H1 (cell line): ENCODE data around the gene PITPNC1. TPM values are rescaled to one million over a fixed set of nuclear protein-coding genes. Genes with fewer than 3 reads are reported as not detected.

ENCODE experiments used
- CTCF ChIA-PET: fragments of 300-600 bp; sonication (Branson Sonifier 250); formaldehyde crosslinking; loops from one replicate; lab custom pipeline; 2021; ENCODE audit not compliant: partially characterized antibody; lab: Charles Lee
- POLR2A ChIA-PET: fragments of 300-600 bp; sonication (Branson Sonifier 250); formaldehyde crosslinking; loops from one replicate; lab custom pipeline; 2021; ENCODE audit warnings: inconsistent platforms; ENCODE audit not compliant: partially characterized antibody; lab: Charles Lee
- DNase-seq, 2 experiments: peaks; one replicate each; pipeline versions ENCODE4 v3.0.0 to v3.0.0-alpha.2; 2010 to 2022; ENCODE audit warnings: low spot score in 2 of 2, low read depth in 1 of 2, mixed read lengths in 1 of 2
- FAIRE-seq: peaks from 2 replicates; lab custom pipeline; 2011; peaks lifted over from hg19 to GRCh38; lab: Jason Lieb, UNC
- H2AFZ ChIP-seq: 2 replicates; pipeline ENCODE4 v1.8.1; 2012; ENCODE audit warnings: low read length, inconsistent platforms
- H2AK5ac ChIP-seq: 2 replicates; pipeline ENCODE4 v1.6.1; 2013; ENCODE audit warnings: low read depth, low read length
- H2BK120ac ChIP-seq: replicated peaks from 2 replicates; pipeline ENCODE3; 2013; ENCODE audit warnings: low read depth, low read length, inconsistent platforms
- H2BK12ac ChIP-seq: 2 replicates; pipeline ENCODE4 v1.6.1; 2013; ENCODE audit warnings: low read depth, low read length
- H2BK15ac ChIP-seq: 2 replicates; pipeline ENCODE4 v1.6.1; 2013; ENCODE audit warnings: low read length
- H2BK20ac ChIP-seq: 2 replicates; pipeline ENCODE4 v1.6.1; 2013; ENCODE audit warnings: low read length
- H2BK5ac ChIP-seq: 2 replicates; pipeline ENCODE4 v1.6.1; 2013; ENCODE audit warnings: low read depth, low read length
- H3K14ac ChIP-seq: 2 replicates; pipeline ENCODE4 v1.6.1; 2013; ENCODE audit warnings: inconsistent platforms; ENCODE audit not compliant: insufficient read length
- H3K18ac ChIP-seq: 2 replicates; pipeline ENCODE4 v1.6.1; 2013; ENCODE audit warnings: low read length; ENCODE audit errors: extremely low read depth
- H3K23ac ChIP-seq: 2 replicates; pipeline ENCODE4 v1.6.1; 2013; ENCODE audit warnings: inconsistent platforms; ENCODE audit not compliant: insufficient read length
- H3K23me2 ChIP-seq: 2 replicates; pipeline ENCODE4 v1.6.1; 2013; ENCODE audit warnings: low read depth, low read length
- H3K27ac ChIP-seq: 2 replicates; pipeline ENCODE4 v1.6.1; 2011; ENCODE audit warnings: low read depth, low read length, inconsistent platforms
- H3K27me3 ChIP-seq, 4 experiments: replicated peaks in 1 of 4; 1 replicate in 1 of 4; 2 replicates in 3 of 4; pipeline versions ENCODE4 v1.6.1 to v1.8.1; 2011 to 2013; ENCODE audit warnings: low read length in 3 of 4, mild to moderate bottlenecking in 3 of 4, inconsistent platforms in 2 of 4, mixed read lengths in 2 of 4, moderate library complexity in 1 of 4; ENCODE audit not compliant: control insufficient read depth in 3 of 4, insufficient read depth in 3 of 4; ENCODE audit errors: extremely low read depth in 1 of 4
- H3K36me3 ChIP-seq, 4 experiments: 2 replicates each; pipeline versions ENCODE4 v1.6.1 to v1.8.1; 2011 to 2013; ENCODE audit warnings: mild to moderate bottlenecking in 4 of 4, low read length in 3 of 4, moderate library complexity in 2 of 4, control low read depth in 1 of 4, inconsistent platforms in 1 of 4; ENCODE audit not compliant: insufficient read depth in 4 of 4, control insufficient read depth in 2 of 4
- H3K4ac ChIP-seq: replicated peaks from 2 replicates; pipeline ENCODE3; 2013; ENCODE audit warnings: low read length, low read depth, mixed read lengths, inconsistent platforms; ENCODE audit not compliant: insufficient read length
- H3K4me1 ChIP-seq, 4 experiments: replicated peaks in 1 of 4; 1 replicate in 1 of 4; 2 replicates in 3 of 4; pipeline versions ENCODE4 v1.6.1 to v1.8.1; 2011 to 2013; ENCODE audit warnings: low read length in 3 of 4, inconsistent platforms in 2 of 4, mixed read lengths in 1 of 4; ENCODE audit not compliant: insufficient read depth in 4 of 4, control insufficient read depth in 3 of 4
- H3K4me2 ChIP-seq, 2 experiments: 2 replicates each; pipeline versions ENCODE4 v1.6.1 to v1.8.1; 2011 to 2013; ENCODE audit warnings: low read depth in 2 of 2, low read length in 2 of 2, control low read depth in 1 of 2, inconsistent platforms in 1 of 2, mild to moderate bottlenecking in 1 of 2; ENCODE audit not compliant: insufficient read depth in 1 of 2
- H3K4me3 ChIP-seq, 4 experiments: fragments of 200-600, 300-600 bp in 1 of 4; sonication (generic), shearing (Covaris generic), sonication (Bioruptor Twin) in 1 of 4; 2 replicates each; pipeline versions ENCODE4 v1.5.1 to v1.8.1; 2011 to 2016; ENCODE audit warnings: low read length in 4 of 4, low read depth in 3 of 4, control low read depth in 2 of 4, inconsistent platforms in 2 of 4, mild to moderate bottlenecking in 2 of 4, mixed read lengths in 1 of 4, moderate library complexity in 1 of 4; ENCODE audit not compliant: insufficient read depth in 2 of 4; ENCODE audit errors: extremely low read depth in 1 of 4
- H3K56ac ChIP-seq: replicated peaks from 2 replicates; pipeline ENCODE3; 2013; ENCODE audit warnings: low read depth, mild to moderate bottlenecking, mixed read lengths, low read length, inconsistent platforms; ENCODE audit not compliant: insufficient read length
- H3K79me1 ChIP-seq: 2 replicates; pipeline ENCODE4 v1.6.1; 2013; ENCODE audit warnings: low read depth, low read length, control low read depth
- H3K79me2 ChIP-seq, 2 experiments: 2 replicates each; pipeline versions ENCODE4 v1.6.1 to v1.8.1; 2012 to 2013; ENCODE audit warnings: low read length in 2 of 2, mild to moderate bottlenecking in 2 of 2, inconsistent platforms in 1 of 2; ENCODE audit not compliant: insufficient read depth in 2 of 2, control insufficient read depth in 1 of 2
- H3K9ac ChIP-seq, 4 experiments: replicated peaks in 1 of 4; 1 replicate in 1 of 4; 2 replicates in 3 of 4; pipeline versions ENCODE4 v1.6.1 to v1.8.1; 2011 to 2013; ENCODE audit warnings: low read depth in 3 of 4, low read length in 3 of 4, control low read depth in 2 of 4, mild to moderate bottlenecking in 2 of 4, moderate library complexity in 2 of 4, inconsistent platforms in 1 of 4; ENCODE audit errors: extremely low read depth in 1 of 4
- H3K9me3 ChIP-seq, 2 experiments: 2 replicates each; pipeline versions ENCODE4 v1.6.1 to v1.8.1; 2012 to 2013; ENCODE audit warnings: mild to moderate bottlenecking in 2 of 2, moderate library complexity in 2 of 2, control low read depth in 1 of 2, inconsistent platforms in 1 of 2, low read depth in 1 of 2, low read length in 1 of 2, mixed read lengths in 1 of 2; ENCODE audit not compliant: insufficient read depth in 2 of 2
- H4K20me1 ChIP-seq, 2 experiments: replicated peaks in 1 of 2; 2 replicates each; pipeline versions ENCODE3 to v1.8.1; 2011 to 2013; ENCODE audit warnings: inconsistent platforms in 2 of 2, low read length in 2 of 2, mild to moderate bottlenecking in 1 of 2; ENCODE audit not compliant: insufficient read depth in 2 of 2, control insufficient read depth in 1 of 2
- H4K5ac ChIP-seq: 2 replicates; pipeline ENCODE4 v1.6.1; 2013; ENCODE audit warnings: low read length, low read depth, mixed read lengths, inconsistent platforms; ENCODE audit not compliant: insufficient read length
- H4K8ac ChIP-seq: 2 replicates; pipeline ENCODE4 v1.8.0; 2013; ENCODE audit warnings: mild to moderate bottlenecking, moderate library complexity, low read length, inconsistent platforms; ENCODE audit not compliant: insufficient read depth; ENCODE audit errors: extremely low read depth
- H4K91ac ChIP-seq: replicated peaks from 2 replicates; pipeline ENCODE3; 2013; ENCODE audit warnings: low read length, mixed read lengths, inconsistent platforms; ENCODE audit not compliant: insufficient read length
- CEBPB ChIP-seq: IDR thresholded peaks from 2 replicates; pipeline ENCODE4 v1.6.1; 2012; ENCODE audit warnings: low read depth, low read length
- CTBP2 ChIP-seq: IDR thresholded peaks from 2 replicates; pipeline ENCODE4 v1.7.0; 2011; ENCODE audit warnings: borderline replicate concordance, mild to moderate bottlenecking, moderate library complexity, mixed read lengths, low read length; ENCODE audit not compliant: insufficient read depth, insufficient read length
- EGR1 ChIP-seq: IDR thresholded peaks from 2 replicates; pipeline ENCODE4 v1.6.1; 2011; ENCODE audit warnings: low read depth, low read length, borderline replicate concordance
- JUND ChIP-seq: IDR thresholded peaks from 2 replicates; pipeline ENCODE4 v1.6.1; 2011; ENCODE audit warnings: mild to moderate bottlenecking, improper control_type of control experiment, low read length
- KDM4A ChIP-seq: IDR thresholded peaks from one replicate; pipeline ENCODE4 v1.7.1; 2012; ENCODE audit warnings: low read depth, mild to moderate bottlenecking, moderate library complexity, low read length, inconsistent platforms; ENCODE audit not compliant: severe bottlenecking
- MAFK ChIP-seq: IDR thresholded peaks from 2 replicates; pipeline ENCODE4 v1.6.1; 2012; ENCODE audit warnings: low read depth, mild to moderate bottlenecking, improper control_type of control experiment, low read length
- NRF1 ChIP-seq: IDR thresholded peaks from 2 replicates; pipeline ENCODE4 v1.6.1; 2011; ENCODE audit warnings: mild to moderate bottlenecking, low read depth, low read length, improper control_type of control experiment
- RBBP5 ChIP-seq: IDR thresholded peaks from 2 replicates; pipeline ENCODE4 v1.7.1; 2012; ENCODE audit warnings: low read depth, mild to moderate bottlenecking, inconsistent platforms, low read length, moderate library complexity, borderline replicate concordance
- SIN3A ChIP-seq, 2 experiments: IDR thresholded peaks in 1 of 2; conservative IDR thresholded peaks in 1 of 2; 2 replicates each; pipeline ENCODE4 v1.6.1; 2011 to 2012; ENCODE audit warnings: low read length in 2 of 2, improper control_type of control experiment in 1 of 2, low read depth in 1 of 2, mild to moderate bottlenecking in 1 of 2
- SIX5 ChIP-seq: IDR thresholded peaks from 2 replicates; pipeline ENCODE4 v1.6.1; 2011; ENCODE audit warnings: mild to moderate bottlenecking, low read depth, low read length
- TAF1 ChIP-seq: IDR thresholded peaks from 2 replicates; pipeline ENCODE4 v1.6.1; 2011; ENCODE audit warnings: mild to moderate bottlenecking, low read depth, low read length
- TAF7 ChIP-seq: optimal IDR thresholded peaks from 2 replicates; pipeline ENCODE3; 2011; ENCODE audit warnings: low read depth, mild to moderate bottlenecking, inconsistent platforms, low read length, moderate library complexity, borderline replicate concordance
- TCF12 ChIP-seq: IDR thresholded peaks from 2 replicates; pipeline ENCODE4 v1.6.1; 2011; ENCODE audit warnings: low read depth, mild to moderate bottlenecking, low read length
- YY1 ChIP-seq: IDR thresholded peaks from 2 replicates; pipeline ENCODE4 v1.6.1; 2011; ENCODE audit warnings: low read depth, mild to moderate bottlenecking, low read length
- ZNF274 ChIP-seq: IDR thresholded peaks from 2 replicates; pipeline ENCODE4 v1.7.0; 2012; ENCODE audit warnings: low read length, borderline replicate concordance; ENCODE audit errors: extremely low read depth
- WGBS, 2 experiments: shearing (Covaris generic) in 1 of 2; methylation state at CpG; one replicate each; pipeline versions ENCODE4 v1.1.6 to v1.1.7; 2013 to 2015; ENCODE audit warnings: low lambda C conversion rate in 2 of 2, mixed read lengths in 2 of 2, inconsistent platforms in 1 of 2, low coverage in 1 of 2, missing lambda C conversion rate in 1 of 2; ENCODE audit not compliant: insufficient replicate concordance in 2 of 2, insufficient coverage in 1 of 2, insufficient read length in 1 of 2; ENCODE audit errors: extremely low coverage in 1 of 2, missing lambda C conversion rate in 1 of 2; 5-methylcytosine and 5-hydroxymethylcytosine counted together
- polyA plus RNA-seq, 7 experiments: library from polyadenylated mRNA; depleted of rRNA in 3 of 7; stranded (reverse) in 5 of 7; unstranded in 2 of 7; fragments of >200 nt in 5 of 7; fragments of 200-250 nt in 2 of 7; gene quantifications; 1 replicate in 5 of 7; 2 replicates in 1 of 7; 4 replicates in 1 of 7; pipeline versions ENCODE4 v1.2.1 to v1.2.3, GENCODE V29; 2011 to 2013; ENCODE audit warnings: missing spikeins in 2 of 7, mixed read lengths in 2 of 7
- total RNA-seq: library from RNA; stranded (reverse); fragmentation: NEBNext Ultra II Directional; extraction: Animal tissue kit (Norgen Biotek cat#: 25700); gene quantifications from 2 replicates; pipeline ENCODE4 v1.2.1, GENCODE V29; 2021

Gene PITPNC1
- total and polyA plus RNA-seq, 2 of the 8 experiments (the other 6 are each of a cell fraction or from before 2014, with no cell fraction given): 17.6 to 54.7 TPM

DNA sequence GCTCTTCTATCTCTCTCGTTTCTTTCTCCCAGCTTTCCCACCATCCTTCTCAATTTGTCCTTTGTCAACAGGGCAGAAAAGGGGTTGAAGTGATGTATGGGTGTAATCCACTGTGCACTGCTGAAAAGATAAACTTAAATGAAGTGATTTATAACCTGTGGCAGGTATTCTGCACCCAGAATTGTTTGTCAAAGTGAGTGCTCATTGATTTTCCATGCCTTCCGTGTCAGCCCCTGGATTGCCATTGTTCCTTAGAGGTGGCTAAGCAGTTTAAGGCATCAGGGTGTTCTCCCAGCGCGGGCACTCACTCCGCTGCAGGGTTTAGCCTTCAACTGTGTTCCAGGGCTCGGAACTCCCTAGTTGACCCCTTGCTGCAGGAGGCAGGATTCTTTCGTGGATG is 82.9 kb downstream of the PITPNC1 start:
- no peak overlapping the region for H3K14ac ChIP-seq
- H3K79me2 ChIP-seq: peaks cover 0 to 49% of the 10 kb centered on the region in 2 experiments
- no peak overlapping the region for H2BK5ac ChIP-seq
- no peak overlapping the region for H3K23ac ChIP-seq
- no peak overlapping the region for H2AFZ ChIP-seq
- H3K18ac ChIP-seq: no peak overlapping the region
- no peaks in the 10 kb centered on the region for H3K4me1 ChIP-seq
- no peak overlapping the region for H3K4ac ChIP-seq
- FAIRE-seq (no peak), DNase-seq (no peak)
- H3K4me2 ChIP-seq: no peak overlapping the region
- no peak overlapping the region for H2BK20ac ChIP-seq
- WGBS, 2 experiments: 79% methylated on average over 7 of the region's 7 CpGs; no CpG with 5 or more reads in 1 of the 2 experiments
- H4K91ac ChIP-seq: no peak overlapping the region
- no peaks in the 10 kb centered on the region; the same call in 1 of the 2 replicates for H3K79me1 ChIP-seq
- H3K9ac ChIP-seq: no peak overlapping the region
- CTCF ChIA-PET: interaction anchor here (0.6 to 1.0 kb wide), 8 partner anchors 12 to 230 kb away, joined by 3 to 7 read pairs (median 3); no protein-coding TSS in a partner anchor
- POLR2A ChIA-PET: no interaction called here
- H2BK15ac ChIP-seq: no peak overlapping the region
- H4K5ac ChIP-seq: no peak overlapping the region
- no peak overlapping the region for H2AK5ac ChIP-seq
- H3K27me3 ChIP-seq: no peaks in the 10 kb centered on the region
- no peak overlapping the region for H2BK120ac ChIP-seq
- no peak overlapping the region for H2BK12ac ChIP-seq
- H3K27ac ChIP-seq: no peak overlapping the region
- TF ChIP-seq KDM4A: no peak
- no peak for TF ChIP-seq NRF1
- no peak for TF ChIP-seq YY1
- no peak for TF ChIP-seq CTBP2
- TF ChIP-seq JUND: no peak
- TF ChIP-seq SIN3A (conservative IDR thresholded peaks at IDR 0.05 in 1 of 2, IDR thresholded peaks at IDR 0.05 in 1 of 2; ENCODE audit: low read depth in 1 of 2, low read length in 2 of 2): no peak
- TF ChIP-seq RBBP5: no peak
- TF ChIP-seq ZNF274: no peak
- TF ChIP-seq TAF1: no peak
- TF ChIP-seq SIX5: no peak
- no peak for TF ChIP-seq CEBPB
- no peak for TF ChIP-seq MAFK
- TF ChIP-seq TCF12: no peak
- no peak for TF ChIP-seq EGR1
- no peak for TF ChIP-seq TAF7
- H4K8ac ChIP-seq: 0 out of 2 replicates have a peak overlapping the region, but pooled peaks have one; percentile 57
- H3K36me3 ChIP-seq: 0 out of 8 replicates have a peak, but pooled peaks cover 0 to 4% (median 0%) of the 10 kb centered on the region in 4 experiments
- no peak overlapping the region for H3K4me3 ChIP-seq
- no peaks in the 10 kb centered on the region for H4K20me1 ChIP-seq
- no peaks in the 10 kb centered on the region for H3K23me2 ChIP-seq
- H3K56ac ChIP-seq: no peak overlapping the region
- peaks cover 0 to 5% of the 10 kb centered on the region in 2 experiments; a peak in 1 of 4 replicates for H3K9me3 ChIP-seq
